ENCODE results near the gene ERBB2.
"Not testable (repeated sequence)": the region's sequence is repeated elsewhere in the genome, so short reads cannot be mapped to it uniquely, and the experiment has no call there.

Gene ERBB2

DNA sequence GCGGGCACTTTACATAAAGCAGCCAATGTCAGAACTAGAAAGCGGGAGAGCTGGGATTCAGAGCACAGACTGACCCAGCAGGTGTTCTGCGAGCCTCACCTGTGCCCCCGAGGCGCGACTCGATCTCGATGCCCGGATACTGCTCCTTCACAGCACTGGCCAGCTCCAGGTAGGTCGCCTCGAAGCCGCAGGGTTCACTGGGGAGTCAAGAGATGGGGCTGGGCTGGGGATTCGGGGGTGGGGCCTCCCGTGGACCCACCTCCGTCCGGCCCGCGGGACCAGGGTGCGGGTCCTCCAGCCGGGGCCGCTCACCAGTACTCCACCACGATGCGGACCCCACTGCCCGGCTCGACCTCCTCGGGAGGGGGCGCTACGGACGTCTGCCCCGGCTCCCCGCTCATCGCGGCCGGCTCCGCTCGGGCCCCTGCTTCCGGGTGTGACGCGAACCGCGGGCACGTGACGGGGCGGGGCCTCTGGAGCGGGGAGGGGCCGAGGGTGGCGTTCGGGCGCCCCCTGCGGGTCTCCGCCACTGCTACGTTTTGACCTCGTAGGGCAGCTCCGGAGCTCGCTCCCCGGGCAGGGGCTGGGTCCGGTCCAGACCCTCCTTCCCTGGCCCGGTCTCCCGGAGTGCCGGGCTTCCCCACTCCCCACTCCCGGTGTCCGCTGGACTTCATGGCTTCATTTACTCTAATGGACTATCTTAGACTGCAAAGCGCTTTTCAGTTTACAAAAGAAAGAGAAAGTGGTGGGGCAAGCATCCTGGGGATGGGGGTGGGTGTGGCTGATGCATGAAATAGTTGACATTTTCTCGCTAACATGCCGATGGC is 30.4 kb downstream of the ERBB2 start, which contains the start of gene MIEN1:
MIEN1 (minus strand) TSS at position 438 of the 827 bp plus-strand sequence; CDS start at position 401, 37 bp downstream.
- peak; percentile 93 for DNase-seq

DNA sequence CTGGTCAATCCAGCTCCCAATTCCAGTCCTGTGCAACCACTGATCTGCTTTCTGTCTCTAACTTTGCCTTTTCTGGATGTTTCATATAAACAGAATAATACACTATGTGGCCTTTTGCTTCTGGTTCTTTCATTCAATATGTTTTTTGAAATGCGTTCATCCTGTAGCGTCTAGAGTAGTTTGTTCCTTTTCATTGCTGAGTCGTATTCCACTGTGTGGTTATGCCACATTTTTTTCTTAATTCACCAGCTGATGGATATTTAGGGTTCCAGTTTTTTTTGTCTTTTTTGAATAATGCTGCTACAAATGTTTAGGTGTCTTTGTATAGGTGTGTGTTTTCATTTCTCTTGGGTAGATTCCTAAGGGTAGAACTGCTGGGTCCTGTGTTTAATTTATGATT is 32.7 kb downstream of the ERBB2 start:
- no peak for DNase-seq

DNA sequence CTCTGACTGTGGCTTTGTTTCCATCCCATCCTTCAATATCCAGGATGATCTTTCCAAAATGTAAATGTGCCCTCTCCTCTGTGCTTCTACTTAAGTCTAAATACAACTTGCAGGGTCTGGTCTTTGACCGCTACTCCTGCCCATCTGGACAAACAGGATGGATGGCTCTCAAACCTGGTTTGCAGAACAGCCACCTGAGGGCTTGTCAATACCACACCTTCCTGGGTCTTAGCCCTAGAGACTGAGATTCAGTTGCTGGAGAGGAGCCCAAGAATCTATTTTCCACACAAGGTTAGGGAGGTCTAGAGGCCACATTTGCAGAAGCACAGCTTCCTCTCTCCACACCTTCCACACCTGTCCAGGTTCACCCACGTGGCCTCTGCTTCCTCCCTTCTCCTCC is 36.0 kb downstream of the ERBB2 start:
- no peak for DNase-seq

DNA sequence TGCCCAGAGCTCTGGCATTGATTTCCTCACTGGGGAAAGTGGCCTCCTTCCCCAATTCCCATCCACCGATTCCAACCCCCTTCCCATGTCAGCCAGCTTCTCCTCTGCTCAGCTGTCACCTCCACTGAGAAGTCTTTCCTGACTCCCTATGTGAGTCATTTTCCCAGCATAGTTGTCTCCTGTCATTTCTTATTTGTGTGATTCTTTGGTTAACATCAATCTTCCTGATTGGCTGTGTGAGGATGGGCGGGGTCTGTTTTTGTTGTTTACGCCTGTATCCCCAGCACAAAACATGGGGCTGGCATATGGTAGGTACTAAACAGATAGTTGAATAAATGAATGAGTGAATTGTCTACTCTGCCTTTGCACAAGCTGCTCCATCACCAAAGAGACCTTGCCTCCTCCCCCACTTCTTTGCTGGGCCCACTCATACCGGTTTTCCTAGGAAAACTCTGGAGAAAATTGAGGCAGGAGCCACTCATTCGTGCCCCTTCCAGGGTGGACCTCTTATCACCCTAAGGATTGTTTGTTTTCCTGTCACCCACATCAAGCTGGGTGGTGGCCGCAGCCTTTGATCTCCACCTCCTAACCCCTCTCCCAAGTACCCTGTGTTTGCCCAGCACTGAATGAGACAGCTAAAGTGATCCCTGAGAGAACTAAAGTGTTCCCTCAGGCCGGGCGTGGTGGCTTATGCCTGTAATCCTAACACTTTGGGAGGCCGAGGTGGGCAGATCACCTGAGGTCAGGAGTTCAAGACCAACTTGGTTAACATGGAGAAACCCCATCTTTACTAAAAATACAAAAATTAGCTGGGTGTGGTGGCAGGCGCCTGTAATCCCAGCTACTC is 36.7 kb downstream of the ERBB2 start:
- no peak for DNase-seq

DNA sequence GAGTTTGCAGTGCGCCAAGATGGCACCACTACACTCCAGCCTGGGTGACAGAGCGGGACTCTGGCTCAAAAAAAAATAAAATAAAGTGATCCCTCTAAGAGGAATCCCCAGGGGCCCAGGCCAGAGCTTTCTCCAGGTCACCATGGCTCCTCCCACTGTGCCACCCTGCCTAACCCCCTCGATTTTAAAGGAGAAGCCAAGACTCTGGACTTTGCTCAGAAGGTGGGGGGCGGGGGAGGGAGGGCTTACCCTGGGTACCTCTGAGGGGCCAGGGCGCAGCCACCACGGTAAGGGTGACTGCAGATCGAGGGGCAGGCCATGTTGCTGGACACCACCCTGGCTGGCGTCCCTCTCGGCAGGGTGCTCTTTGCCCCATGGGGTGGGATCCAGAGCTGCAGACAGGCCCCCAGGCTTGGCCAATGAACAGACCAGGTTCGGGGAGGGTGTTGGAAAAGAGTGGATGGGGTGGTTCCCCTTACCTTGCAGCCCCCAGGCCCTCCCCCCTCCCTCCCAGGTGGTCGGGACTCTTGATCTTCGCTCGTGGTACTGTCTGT is 37.4 kb downstream of the ERBB2 start:
- DNase-seq = no peak

DNA sequence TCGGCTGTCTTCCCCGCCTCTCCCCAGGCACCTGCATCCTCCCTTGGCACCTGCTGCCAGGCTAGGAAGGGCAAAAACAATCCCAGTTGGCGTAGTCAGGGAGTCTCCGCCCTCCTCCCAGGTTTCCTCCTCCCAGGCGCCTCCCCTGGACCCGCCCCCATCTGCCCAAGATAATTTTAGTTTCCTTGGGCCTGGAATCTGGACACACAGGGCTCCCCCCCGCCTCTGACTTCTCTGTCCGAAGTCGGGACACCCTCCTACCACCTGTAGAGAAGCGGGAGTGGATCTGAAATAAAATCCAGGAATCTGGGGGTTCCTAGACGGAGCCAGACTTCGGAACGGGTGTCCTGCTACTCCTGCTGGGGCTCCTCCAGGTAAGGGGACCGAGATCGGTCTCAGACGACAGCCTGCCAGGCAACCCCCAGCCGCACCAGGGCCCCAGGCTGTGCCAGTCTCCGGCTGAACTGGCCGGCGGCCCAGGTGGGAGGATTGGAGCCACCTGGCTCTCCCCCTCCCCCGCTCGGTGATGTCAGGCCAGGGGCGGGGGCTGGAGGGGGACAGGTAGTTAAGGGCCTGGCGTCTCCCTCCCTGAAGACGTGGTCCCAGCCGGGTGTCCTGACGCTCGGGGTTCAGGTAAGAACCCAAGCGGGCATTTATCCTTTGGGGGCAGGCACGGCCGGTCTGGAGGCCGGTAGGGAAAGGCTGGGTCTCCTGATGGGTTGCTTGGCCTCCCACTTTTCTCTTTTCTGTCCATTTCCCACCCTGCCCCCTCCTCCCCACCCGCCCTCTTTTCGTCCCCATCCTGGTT is 38.1 kb downstream of the ERBB2 start, which contains the start of gene GRB7:
GRB7 (plus strand) TSS at position 179 of the 808 bp plus-strand sequence. CDS start 4,364 bp downstream, outside the sequence.
- DNase-seq = no peak

DNA sequence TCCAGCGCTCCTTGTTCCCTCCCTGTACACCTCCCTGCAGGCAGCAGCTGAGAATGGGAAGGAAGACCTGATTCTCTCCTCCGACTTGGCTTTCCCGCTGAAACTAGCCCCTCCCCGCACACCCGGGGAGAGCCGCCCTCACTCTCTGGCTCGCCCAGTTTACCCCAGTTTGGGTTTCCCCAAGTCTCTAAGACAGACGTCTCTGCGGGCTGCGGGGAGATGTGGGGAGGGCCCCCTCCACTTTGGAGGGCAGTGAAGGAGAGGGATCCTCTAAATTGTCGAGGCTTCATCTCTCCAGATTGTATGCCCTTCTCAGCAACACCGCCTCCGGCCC is 38.7 kb downstream of the ERBB2 start:
- DNase-seq = peak; percentile 14

DNA sequence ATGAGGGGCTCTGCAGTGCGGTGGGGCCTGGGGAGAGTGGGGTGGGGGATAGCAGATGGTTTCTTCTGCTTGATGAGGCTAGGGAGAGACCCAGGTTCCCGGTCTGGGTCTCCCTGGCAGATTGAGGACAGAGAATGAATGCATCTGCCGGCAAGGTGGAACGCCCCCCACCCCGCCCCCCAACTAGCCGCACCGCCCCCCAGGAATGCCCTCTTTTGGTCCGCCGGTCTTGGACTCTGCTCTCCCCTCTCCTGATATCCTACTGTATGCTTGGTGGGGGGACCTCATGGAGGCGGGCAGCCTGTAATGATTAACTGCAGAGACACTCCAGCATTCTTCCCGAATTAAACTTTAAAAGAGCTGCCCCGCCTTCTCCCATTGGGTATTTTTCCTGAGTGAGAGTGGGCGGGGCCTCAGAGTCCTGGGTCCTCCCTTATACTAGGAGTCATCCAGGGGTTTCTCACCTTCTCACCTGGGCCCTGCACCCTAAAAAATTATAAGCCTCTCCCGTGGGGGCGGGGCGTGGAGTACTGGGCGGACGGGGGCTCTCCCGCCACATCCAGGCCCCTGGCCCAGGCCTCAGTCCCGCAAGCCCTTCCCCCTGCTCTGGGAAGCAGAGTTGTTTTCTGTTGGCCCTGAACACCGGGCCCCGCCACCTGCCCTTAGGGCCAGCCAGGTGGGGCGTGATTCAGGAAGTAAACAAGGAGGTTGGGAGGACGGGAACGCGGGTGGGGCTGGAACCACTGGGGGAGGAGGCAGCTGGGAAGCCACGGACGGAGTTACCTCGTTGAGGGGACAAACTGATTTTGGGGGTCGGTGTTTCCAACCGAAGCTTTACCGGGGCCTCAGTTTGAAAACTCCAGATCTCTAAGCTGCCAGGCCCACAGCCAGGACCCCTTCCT is 39.4 kb downstream of the ERBB2 start:
- no peak for DNase-seq

DNA sequence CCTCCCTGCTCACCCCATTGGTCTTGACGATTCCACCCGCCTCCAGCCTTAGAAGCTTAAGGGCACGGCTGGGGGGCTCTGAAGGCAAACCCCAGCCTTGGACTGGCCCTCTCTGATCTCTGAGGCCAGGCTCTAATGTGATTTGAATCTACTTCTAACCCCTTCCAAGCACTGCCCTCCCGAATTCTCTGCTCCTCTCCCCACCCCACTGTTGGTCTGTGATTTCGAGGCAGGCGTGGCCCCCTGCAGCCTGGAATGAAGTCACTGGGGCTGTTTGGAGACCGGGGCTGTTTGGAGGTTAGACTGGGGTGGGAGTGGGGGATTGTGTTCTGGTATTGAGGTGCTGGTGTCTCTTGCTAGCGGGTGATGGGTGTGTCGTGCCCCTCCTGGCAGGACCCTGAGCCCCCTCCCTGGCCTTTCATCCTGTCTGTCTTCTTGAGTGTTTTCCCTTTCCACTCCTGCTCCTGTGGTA is 40.1 kb downstream of the ERBB2 start:
- no peak for DNase-seq

DNA sequence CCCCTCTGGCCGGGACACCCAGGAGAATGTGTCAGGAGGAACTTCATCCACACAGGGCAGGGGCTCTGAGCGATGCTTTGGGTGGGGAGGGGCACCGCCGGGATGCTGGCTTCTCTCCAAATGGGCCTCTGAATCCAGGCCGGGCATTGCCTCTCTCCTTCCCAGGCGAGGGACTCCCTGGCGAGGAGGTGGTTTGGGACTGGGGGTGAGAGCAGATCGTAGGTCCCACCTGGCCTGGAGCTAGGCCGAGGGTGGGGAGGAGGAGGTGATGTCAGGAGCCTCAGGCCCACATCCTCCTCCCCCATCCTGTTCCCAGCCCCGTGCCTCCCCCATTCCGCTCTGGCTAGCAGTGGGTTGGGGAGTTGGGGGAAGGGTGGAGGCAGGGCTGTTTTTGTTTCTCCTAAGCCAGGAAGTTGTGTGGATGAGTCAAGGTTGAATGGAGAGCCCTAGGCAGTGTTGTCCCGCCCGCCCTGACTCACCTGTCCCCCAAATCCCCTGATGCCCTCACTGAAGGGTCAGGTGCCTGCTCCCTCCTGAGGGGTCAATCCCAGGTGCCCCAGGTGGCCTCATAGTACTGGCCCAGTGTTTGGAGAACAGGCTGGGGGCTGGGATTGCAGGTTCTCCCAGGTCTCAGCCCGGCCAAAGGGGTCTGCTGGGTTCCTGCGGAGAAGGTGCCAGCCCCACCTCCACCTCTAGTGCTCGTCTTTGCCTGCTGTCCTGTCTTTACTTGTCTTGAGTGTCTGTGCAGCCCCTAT is 40.7 kb downstream of the ERBB2 start:
- no peak for DNase-seq

DNA sequence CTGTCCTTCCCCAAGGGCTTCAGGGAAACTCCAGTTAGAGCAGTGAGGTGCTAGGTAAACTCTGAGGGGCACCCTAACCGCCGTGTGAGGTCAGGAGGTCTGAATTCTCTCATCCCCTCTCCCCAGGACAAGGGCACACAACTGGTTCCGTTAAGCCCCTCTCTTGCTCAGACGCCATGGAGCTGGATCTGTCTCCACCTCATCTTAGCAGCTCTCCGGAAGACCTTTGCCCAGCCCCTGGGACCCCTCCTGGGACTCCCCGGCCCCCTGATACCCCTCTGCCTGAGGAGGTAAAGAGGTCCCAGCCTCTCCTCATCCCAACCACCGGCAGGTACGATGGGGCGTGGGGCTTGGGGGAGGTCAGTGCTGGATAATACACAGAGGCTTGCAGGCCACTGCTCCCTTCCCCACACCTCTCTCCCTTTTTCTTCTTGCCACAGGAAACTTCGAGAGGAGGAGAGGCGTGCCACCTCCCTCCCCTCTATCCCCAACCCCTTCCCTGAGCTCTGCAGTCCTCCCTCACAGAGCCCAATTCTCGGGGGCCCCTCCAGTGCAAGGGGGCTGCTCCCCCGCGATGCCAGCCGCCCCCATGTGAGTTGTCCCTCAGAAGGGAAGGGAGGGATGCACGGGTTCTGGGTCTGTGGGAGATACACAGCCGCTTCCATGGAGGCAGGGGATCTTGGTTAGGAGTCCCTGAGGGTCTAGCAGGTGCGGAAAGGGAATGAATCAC is 42.4 kb downstream of the ERBB2 start:
- no peak for DNase-seq

DNA sequence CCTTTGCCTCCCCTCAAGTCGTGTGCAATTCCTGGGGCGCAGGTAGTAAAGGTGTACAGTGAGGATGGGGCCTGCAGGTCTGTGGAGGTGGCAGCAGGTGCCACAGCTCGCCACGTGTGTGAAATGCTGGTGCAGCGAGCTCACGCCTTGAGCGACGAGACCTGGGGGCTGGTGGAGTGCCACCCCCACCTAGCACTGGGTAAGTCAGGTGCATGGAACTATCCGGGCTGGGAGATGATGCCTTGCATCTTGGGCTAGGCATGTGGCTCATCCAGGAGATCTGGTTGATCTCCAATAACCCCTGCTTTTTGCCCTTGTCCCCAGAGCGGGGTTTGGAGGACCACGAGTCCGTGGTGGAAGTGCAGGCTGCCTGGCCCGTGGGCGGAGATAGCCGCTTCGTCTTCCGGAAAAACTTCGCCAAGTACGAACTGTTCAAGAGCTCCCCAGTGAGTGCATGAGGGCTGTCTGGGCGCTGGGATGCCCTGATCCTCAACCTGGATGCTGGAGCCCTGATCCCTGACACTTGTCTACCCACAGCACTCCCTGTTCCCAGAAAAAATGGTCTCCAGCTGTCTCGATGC is 43.1 kb downstream of the ERBB2 start:
- no peak for DNase-seq

DNA sequence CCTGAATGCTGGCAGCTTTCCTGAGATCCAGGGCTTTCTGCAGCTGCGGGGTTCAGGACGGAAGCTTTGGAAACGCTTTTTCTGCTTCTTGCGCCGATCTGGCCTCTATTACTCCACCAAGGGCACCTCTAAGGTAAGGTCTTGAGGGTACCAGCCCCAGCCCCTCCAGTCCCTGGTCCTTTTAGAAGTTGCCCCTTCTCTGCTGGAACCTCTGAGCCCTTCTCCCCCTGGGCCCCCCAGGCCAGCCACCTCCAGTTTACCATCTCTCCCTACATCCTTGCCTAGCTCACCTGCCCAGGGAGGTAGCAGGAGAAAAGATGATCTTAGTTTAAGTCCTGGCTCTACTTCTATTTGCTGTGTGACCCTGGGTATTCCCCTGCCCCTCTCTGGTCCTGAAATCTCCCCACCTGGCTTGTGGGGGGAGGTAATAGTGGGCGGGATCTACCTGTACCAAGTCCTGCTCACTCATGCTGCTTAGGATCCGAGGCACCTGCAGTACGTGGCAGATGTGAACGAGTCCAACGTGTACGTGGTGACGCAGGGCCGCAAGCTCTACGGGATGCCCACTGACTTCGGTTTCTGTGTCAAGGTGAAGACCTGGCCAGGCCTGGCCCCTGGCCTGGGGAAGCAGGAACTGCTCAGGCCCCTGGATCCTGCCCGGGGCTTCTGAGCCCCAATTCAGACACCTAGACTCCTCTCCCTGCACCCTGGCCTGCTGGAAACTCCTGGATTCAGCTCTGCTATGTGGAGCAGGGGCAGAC is 44.4 kb downstream of the ERBB2 start:
- DNase-seq = no peak

DNA sequence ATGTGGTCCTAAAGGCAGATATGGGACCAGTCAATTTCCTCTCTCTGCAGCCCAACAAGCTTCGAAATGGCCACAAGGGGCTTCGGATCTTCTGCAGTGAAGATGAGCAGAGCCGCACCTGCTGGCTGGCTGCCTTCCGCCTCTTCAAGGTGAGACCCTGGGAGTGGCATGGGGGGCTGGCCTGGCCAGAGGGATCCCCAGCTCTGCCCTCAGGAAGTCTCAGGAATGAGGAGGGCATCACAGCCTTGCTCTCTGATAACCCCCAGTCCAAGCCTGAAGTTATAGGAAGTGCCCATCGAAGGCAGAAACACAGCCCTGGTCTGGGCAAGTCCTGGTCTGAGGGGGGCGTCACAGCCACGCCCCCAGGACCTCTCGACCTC is 45.0 kb downstream of the ERBB2 start:
- no peak for DNase-seq

DNA sequence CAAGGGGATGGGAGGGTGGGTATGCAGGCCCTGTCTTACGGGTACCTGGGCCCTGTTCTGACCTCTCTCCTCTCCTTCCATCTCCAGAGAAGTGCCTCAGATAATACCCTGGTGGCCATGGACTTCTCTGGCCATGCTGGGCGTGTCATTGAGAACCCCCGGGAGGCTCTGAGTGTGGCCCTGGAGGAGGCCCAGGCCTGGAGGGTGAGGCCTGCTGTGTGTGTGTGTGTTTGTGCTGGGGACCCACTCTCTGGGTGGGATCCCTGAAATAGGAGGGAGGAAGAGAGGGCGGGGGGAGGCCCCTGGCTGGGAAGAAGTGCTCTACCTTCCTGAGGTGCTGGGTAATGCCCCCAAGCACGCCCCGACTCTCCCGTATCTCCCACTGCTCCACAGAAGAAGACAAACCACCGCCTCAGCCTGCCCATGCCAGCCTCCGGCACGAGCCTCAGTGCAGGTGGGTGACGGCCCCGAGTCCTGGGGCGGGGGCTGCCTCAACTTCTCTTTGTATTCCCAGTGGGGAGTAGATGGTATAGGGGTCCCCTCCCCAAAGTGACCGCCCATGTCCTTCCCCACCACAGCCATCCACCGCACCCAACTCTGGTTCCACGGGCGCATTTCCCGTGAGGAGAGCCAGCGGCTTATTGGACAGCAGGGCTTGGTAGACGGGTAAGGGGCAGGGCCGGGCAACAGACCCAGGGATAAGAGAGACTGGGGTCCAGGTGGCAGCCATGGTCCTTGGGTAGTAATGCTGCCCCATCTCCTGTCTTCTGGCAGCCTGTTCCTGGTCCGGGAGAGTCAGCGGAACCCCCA is 45.7 kb downstream of the ERBB2 start:
- DNase-seq = no peak

DNA sequence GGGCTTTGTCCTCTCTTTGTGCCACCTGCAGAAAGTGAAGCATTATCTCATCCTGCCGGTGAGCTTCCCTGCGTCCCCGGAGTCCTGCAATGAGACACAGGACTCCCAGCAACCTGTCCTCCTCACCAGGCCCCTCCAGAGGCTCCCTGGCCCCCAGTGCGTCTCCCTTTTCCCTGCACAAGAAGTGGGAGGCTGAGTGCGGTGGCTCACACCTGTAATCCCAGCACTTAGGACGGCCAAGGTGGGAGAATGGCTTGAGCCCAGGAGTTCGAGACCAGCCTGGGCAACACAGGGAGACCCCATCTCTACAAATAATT is 46.2 kb downstream of the ERBB2 start:
- no peak for DNase-seq

DNA sequence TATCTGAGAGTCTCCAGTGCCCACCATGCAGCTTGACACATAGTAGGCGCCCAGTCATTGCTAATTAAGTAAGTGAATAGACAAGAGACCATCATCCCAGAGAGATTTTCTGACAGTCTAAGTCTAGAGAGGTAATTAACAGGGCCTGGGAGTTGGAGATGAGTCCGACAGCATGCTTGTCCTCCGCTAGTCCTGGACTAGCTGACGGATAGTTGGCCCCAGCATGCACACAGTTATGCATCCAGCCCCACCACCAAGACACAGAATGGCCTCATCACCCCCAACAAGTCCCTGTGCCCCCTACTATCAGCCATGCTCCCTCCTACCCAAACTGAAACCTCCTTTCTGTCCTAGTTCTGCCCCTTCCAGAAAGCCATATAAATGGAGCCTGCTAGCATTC is 47.9 kb downstream of the ERBB2 start:
- no peak for DNase-seq

DNA sequence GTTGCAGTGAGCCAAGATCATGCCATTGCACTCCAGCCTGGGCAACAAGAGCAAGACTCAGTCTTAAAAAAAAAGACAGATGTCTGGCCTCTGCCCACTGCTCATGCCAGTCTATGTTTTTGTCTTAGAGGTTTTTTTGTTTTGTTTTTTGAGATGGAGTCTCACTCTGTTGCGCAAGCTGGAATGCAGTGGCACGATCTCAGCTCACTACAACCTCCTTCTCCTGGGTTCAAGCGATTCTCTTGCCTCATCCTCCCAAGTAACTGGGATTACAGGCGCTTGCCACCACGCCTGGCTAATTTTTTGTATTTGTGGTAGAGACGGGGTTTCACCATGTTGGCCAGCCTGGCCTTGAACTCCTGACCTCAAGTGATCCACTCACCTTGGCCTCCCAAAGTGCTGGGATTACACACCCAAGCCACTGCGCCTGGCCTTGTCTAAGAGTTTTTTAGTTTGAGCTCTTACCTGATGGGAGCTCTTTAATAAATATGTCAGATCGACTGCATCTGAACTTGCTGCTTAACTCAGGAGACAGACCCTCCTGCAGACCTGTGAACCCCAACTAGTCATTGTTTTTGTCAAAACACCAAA is 48.7 kb downstream of the ERBB2 start:
- not testable (repeated sequence) for DNase-seq

Measured in activated effector memory CD4-positive, alpha-beta T cell treated with Interleukin-2 at 50 U/mL for 16 hours (primary cell).